Measurements from ENCODE around the gene TRPV3.

The TRPV3 gene

GRCh38 chr17:3574231-3574630 lies 16.6 kb upstream of the TRPV3 start:
- TF ChIP-seq CTCF (conservative IDR thresholded peaks at IDR 0.05; ENCODE audit: low read depth, low read length) = no peak
- H3K4me3 ChIP-seq (ENCODE audit: low read length) = no peak overlapping the region
- DNase-seq (ENCODE audit: low read depth) = no peak

- DNase-seq (ENCODE audit: low read depth) = no peak
- no peak overlapping the region for H3K4me3 ChIP-seq (ENCODE audit: low read length)
- no peak for TF ChIP-seq CTCF (conservative IDR thresholded peaks at IDR 0.05; ENCODE audit: low read depth, low read length)
Observed at GRCh38 chr17:3573246-3574100, 15.9 kb upstream of the TRPV3 start.

- no peak overlapping the region for H3K4me3 ChIP-seq (ENCODE audit: low read length)
- no peak for TF ChIP-seq CTCF (conservative IDR thresholded peaks at IDR 0.05; ENCODE audit: low read depth, low read length)
- no peak for DNase-seq (ENCODE audit: low read depth)
Observed at GRCh38 chr17:3572231-3572630, 14.6 kb upstream of the TRPV3 start.

GRCh38 chr17:3571043-3571900 lies 13.7 kb upstream of the TRPV3 start:
- TF ChIP-seq CTCF (conservative IDR thresholded peaks at IDR 0.05; ENCODE audit: low read depth, low read length) = no peak

GRCh38 chr17:3569534-3570137 lies 12.0 kb upstream of the TRPV3 start:
- no peak for TF ChIP-seq CTCF (conservative IDR thresholded peaks at IDR 0.05; ENCODE audit: low read depth, low read length)
- DNase-seq (ENCODE audit: low read depth) = no peak

More at GRCh38 chr17:3571043-3571900, 13.7 kb upstream of the TRPV3 start:
- no peak for DNase-seq (ENCODE audit: low read depth)
- no peak overlapping the region for H3K4me3 ChIP-seq (ENCODE audit: low read length)

GRCh38 chr17:3566551-3566950 lies 8.9 kb upstream of the TRPV3 start:
- no peak for DNase-seq (ENCODE audit: low read depth)
- no peak overlapping the region for H3K4me3 ChIP-seq (ENCODE audit: low read length)
- no peak for TF ChIP-seq CTCF (conservative IDR thresholded peaks at IDR 0.05; ENCODE audit: low read depth, low read length)

More at GRCh38 chr17:3569534-3570137, 12.0 kb upstream of the TRPV3 start:
- H3K4me3 ChIP-seq (ENCODE audit: low read length) = no peak overlapping the region
